SU-DHL-6 (cell line): ENCODE results near the gene DCTN2.

Source experiments
- H2AFZ ChIP-seq: fragments of 200-600 bp; sonication (generic); 2 replicates; pipeline ENCODE4 v1.6.1; 2014; ENCODE audit warnings: low read depth, mild to moderate bottlenecking, moderate library complexity, mixed read lengths, antibody characterized with exemption, low read length; ENCODE audit not compliant: severe bottlenecking
- H3F3A ChIP-seq: fragments of 200-600 bp; shearing (Covaris generic); 2 replicates; pipeline ENCODE4 v1.6.0; 2016; ENCODE audit warnings: antibody characterized with exemption, mild to moderate bottlenecking; ENCODE audit not compliant: insufficient read depth
- H3K27ac ChIP-seq: fragments of 200-600 bp; sonication (generic); 2 replicates; pipeline ENCODE4 v1.5.1; 2016; ENCODE audit warnings: low read depth, mild to moderate bottlenecking, low read length, moderate library complexity, mixed read lengths
- H3K27me3 ChIP-seq: fragments of 200-600 bp; sonication (generic), shearing (Covaris generic); 2 replicates; pipeline ENCODE4 v1.6.0; 2014; ENCODE audit warnings: mild to moderate bottlenecking, low read length
- H3K36me3 ChIP-seq: fragments of 200-600 bp; sonication (generic); 2 replicates; pipeline ENCODE4 v1.6.1; 2014; ENCODE audit warnings: mild to moderate bottlenecking, low read length, mixed read lengths
- H3K4me2 ChIP-seq: fragments of 300-600, 200-600 bp; shearing (Covaris generic), sonication (generic); 2 replicates; pipeline ENCODE4 v1.6.0; 2014; ENCODE audit warnings: low read length, low read depth, mild to moderate bottlenecking; ENCODE audit not compliant: poor library complexity, severe bottlenecking
- H3K4me3 ChIP-seq: fragments of 200-600 bp; sonication (generic); 2 replicates; pipeline ENCODE4 v1.5.1; 2014; ENCODE audit warnings: antibody characterized with exemption, low read length, mild to moderate bottlenecking, mixed read lengths; ENCODE audit not compliant: insufficient read depth, poor library complexity, severe bottlenecking
- H3K79me2 ChIP-seq: fragments of 200-600 bp; sonication (generic); 2 replicates; pipeline ENCODE4 v1.6.1; 2014; ENCODE audit warnings: mild to moderate bottlenecking, low read length, moderate library complexity; ENCODE audit not compliant: insufficient read depth
- H3K9ac ChIP-seq: fragments of 200-600 bp; sonication (generic); 2 replicates; pipeline ENCODE4 v1.7.0; 2014; ENCODE audit warnings: mild to moderate bottlenecking, low read length
- H3K9me2 ChIP-seq: fragments of 200-600 bp; sonication (generic); replicated peaks from 2 replicates; pipeline ENCODE4 v1.6.1; 2014; ENCODE audit warnings: low read length; ENCODE audit not compliant: insufficient read depth
- H3K9me3 ChIP-seq: fragments of 200-600 bp; sonication (generic); 2 replicates; pipeline ENCODE4 v1.6.1; 2014; ENCODE audit warnings: low read length, mixed read lengths; ENCODE audit not compliant: insufficient read depth
- H4K20me1 ChIP-seq: fragments of 200-600 bp; sonication (generic); 2 replicates; pipeline ENCODE4 v1.6.1; 2014; ENCODE audit warnings: low read depth, mild to moderate bottlenecking, antibody characterized with exemption, low read length, moderate library complexity, mixed read lengths
- EZH2phosphoT487 ChIP-seq: fragments of 200-600 bp; sonication (generic), shearing (Covaris generic); conservative IDR thresholded peaks from 2 replicates; pipeline ENCODE4 v1.6.1; 2018; ENCODE audit warnings: mild to moderate bottlenecking, antibody characterized with exemption, low read length, moderate library complexity, mixed read lengths
- TF ChIP-seq, protein P1 (sequence below): fragments of 200-600 bp; sonication (generic); IDR thresholded peaks from one replicate; pipeline ENCODE4 v1.5.1; 2017; ENCODE audit warnings: antibody characterized with exemption, mild to moderate bottlenecking, low read length, moderate library complexity; ENCODE audit not compliant: insufficient read depth, poor library complexity, severe bottlenecking

Gene DCTN2

DNA sequence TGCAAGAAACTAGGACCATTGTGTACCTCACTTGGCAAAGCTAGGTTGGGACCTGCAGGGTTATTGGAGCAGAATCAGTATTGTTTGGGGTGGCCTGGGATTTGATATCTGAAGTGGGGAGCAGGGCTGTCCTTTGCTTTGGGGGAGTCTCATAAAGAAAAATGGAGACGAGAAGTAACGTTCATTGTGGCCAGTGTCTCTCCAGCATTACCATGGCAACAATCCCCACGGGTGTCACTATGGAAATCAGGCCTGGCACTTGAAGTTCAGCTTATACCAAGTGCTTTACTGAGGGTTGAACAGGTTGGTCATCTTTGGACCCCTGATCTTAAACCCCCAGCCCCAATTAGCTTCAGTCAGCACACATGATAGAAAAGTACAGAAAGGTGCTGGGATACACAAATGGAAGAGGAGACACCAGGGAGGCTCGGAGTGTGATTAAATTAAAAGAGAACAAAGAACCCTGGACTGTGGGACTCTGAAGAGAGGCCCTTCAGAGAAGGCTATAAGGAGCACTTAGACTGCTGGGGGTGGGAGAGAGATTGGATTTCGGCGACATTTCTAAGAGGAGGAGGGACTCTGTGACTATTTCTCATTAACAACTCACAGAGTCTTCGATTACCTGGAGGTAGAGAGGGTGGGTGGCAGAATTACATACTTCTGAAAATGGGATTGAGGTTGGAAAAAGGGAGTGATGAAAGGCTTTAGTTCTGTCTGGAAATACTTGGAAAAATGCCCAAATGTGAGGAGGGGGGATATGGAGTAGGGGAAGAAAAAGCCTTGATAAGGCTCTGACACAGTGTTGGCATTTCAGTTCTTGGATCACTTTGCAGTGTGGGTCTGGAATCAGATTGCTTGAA is 6.6 kb upstream of the DCTN2 start:
- Histone ChIP-seq H3K27ac (no peak overlapping the region), H3K4me3 (no peak overlapping the region), H3K27me3 (no peaks in the 10 kb centered on the region), H3K9ac (no peak overlapping the region), H3K9me3 (no peaks in the 10 kb centered on the region), H3K4me2 (no peak overlapping the region), H2AFZ (no peak overlapping the region), H3K36me3 (no peaks in the 10 kb centered on the region), H3K79me2 (no peaks in the 10 kb centered on the region), H3F3A (no peaks in the 10 kb centered on the region), H3K9me2 (no peaks in the 10 kb centered on the region), H4K20me1 (no peaks in the 10 kb centered on the region)
- TF ChIP-seq, protein P1, sequence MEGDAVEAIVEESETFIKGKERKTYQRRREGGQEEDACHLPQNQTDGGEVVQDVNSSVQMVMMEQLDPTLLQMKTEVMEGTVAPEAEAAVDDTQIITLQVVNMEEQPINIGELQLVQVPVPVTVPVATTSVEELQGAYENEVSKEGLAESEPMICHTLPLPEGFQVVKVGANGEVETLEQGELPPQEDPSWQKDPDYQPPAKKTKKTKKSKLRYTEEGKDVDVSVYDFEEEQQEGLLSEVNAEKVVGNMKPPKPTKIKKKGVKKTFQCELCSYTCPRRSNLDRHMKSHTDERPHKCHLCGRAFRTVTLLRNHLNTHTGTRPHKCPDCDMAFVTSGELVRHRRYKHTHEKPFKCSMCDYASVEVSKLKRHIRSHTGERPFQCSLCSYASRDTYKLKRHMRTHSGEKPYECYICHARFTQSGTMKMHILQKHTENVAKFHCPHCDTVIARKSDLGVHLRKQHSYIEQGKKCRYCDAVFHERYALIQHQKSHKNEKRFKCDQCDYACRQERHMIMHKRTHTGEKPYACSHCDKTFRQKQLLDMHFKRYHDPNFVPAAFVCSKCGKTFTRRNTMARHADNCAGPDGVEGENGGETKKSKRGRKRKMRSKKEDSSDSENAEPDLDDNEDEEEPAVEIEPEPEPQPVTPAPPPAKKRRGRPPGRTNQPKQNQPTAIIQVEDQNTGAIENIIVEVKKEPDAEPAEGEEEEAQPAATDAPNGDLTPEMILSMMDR, result no peak
- no peak for TF ChIP-seq EZH2phosphoT487

DNA sequence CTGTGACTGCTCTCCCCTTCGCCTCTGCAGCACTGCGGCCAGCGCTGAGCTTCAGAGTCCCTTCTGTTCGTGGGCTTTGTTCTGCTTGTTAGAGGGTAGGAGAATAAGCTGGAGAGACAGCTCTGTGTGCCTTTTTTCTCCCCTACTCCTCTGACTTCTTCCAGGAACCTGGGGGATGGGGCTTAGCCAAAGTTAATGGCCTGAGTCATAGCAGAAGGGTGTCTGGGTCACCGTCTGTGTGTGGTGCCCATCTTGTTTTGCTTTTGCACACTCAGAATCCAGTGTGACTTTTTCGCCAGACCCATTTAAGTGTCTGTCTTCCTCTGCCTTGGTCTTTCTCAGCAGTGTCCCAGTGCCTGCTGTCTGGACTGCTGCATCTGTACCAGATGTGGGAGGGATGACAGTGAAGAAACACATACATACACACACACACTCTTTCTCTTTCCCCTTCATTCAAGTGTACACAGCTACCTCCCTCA is 5.9 kb upstream of the DCTN2 start:
- Histone ChIP-seq H3K9me3 (no peaks in the 10 kb centered on the region), H3K4me2 (no peak overlapping the region), H3K9me2 (no peaks in the 10 kb centered on the region), H3K27me3 (no peaks in the 10 kb centered on the region), H4K20me1 (no peaks in the 10 kb centered on the region), H2AFZ (no peak overlapping the region), H3K27ac (no peak overlapping the region), H3K79me2 (no peaks in the 10 kb centered on the region), H3K9ac (no peak overlapping the region), H3K4me3 (no peak overlapping the region), H3K36me3 (no peaks in the 10 kb centered on the region), H3F3A (no peaks in the 10 kb centered on the region)
- TF ChIP-seq, protein P1, result no peak
- no peak for TF ChIP-seq EZH2phosphoT487

DNA sequence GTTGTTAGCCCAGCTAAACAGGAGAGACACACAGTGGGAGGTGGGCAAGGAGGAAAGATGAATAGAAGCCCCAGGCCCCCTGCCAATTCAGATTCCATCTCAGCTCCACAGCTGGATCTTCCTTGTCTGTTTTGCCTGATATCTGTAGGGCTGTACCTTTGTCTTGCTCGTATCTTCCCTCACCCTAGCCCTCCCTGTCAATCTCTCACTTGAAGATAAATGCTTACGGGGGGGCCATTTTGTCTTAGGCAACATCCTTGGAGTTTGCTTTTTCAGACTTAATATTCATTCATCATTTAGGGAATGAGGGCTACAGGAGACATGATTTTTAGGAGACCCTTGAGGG is 5.3 kb upstream of the DCTN2 start:
- no peak overlapping the region for H2AFZ ChIP-seq
- H3K27ac ChIP-seq, result no peak overlapping the region
- no peaks in the 10 kb centered on the region for H3K9me2 ChIP-seq
- H3K79me2 ChIP-seq, result no peaks in the 10 kb centered on the region
- no peaks in the 10 kb centered on the region for H3F3A ChIP-seq
- no peak overlapping the region for H3K9ac ChIP-seq
- no peaks in the 10 kb centered on the region for H3K27me3 ChIP-seq
- H3K4me2 ChIP-seq, result no peak overlapping the region
- TF ChIP-seq, protein P1, result no peak
- no peak for TF ChIP-seq EZH2phosphoT487
- no peaks in the 10 kb centered on the region for H4K20me1 ChIP-seq
- no peaks in the 10 kb centered on the region for H3K9me3 ChIP-seq
- H3K4me3 ChIP-seq, result no peak overlapping the region
- no peaks in the 10 kb centered on the region for H3K36me3 ChIP-seq
